ENCODE results near the gene PRSS36. TPM values are rescaled to one million over a fixed set of nuclear protein-coding genes. Genes with fewer than 3 reads are reported as not detected.

The PRSS36 gene
- 1.5 and 2.0 TPM in 2 replicates for polyA plus RNA-seq
- polyA minus RNA-seq = not detected in 2 replicates

GRCh38 chr16:31149894-31150890, at the start of gene PRSS36:
Gene PRSS36 (minus strand): TSS chr16:31150066. CDS start chr16:31150035, 31 bp downstream.
- H3K9ac ChIP-seq (ENCODE audit: low read length) = no peak within 1 kb of the TSS
- H2AFZ ChIP-seq (ENCODE audit: low read depth, low read length) = no peak within 1 kb of the TSS
- no peaks in the 10 kb centered on the region for H3K27me3 ChIP-seq (ENCODE audit: insufficient read depth, low read depth, low read length)
- no peaks in the 10 kb centered on the region for H4K20me1 ChIP-seq (ENCODE audit: insufficient read depth)
- no peak within 1 kb of the TSS for H3K4me3 ChIP-seq (ENCODE audit: low read length)
- no peaks in the 10 kb centered on the region for H3K9me2 ChIP-seq (ENCODE audit: insufficient read depth, low read length)
- TF ChIP-seq POLR2AphosphoS5 (IDR thresholded peaks at IDR 0.05) (no peak), EP300 (conservative IDR thresholded peaks at IDR 0.05; ENCODE audit: poor library complexity, severe bottlenecking) (no peak), CTCF (IDR thresholded peaks at IDR 0.05; ENCODE audit: poor library complexity, severe bottlenecking) (no peak), MXI1 (conservative IDR thresholded peaks at IDR 0.05; ENCODE audit: poor library complexity, severe bottlenecking) (no peak), REST (IDR thresholded peaks at IDR 0.05; ENCODE audit: borderline replicate concordance) (no peak), SMC3 (conservative IDR thresholded peaks at IDR 0.05; ENCODE audit: poor library complexity) (no peak), RAD21 (conservative IDR thresholded peaks at IDR 0.05) (no peak), EZH2 (IDR thresholded peaks at IDR 0.05; ENCODE audit: borderline replicate concordance, insufficient read depth, low read length, poor library complexity, severe bottlenecking) (no peak), TAF1 (IDR thresholded peaks at IDR 0.05; ENCODE audit: low read depth) (no peak)
- H3K27ac ChIP-seq (ENCODE audit: low read length) = no peak within 1 kb of the TSS
- no peak within 1 kb of the TSS for H3K4me2 ChIP-seq (ENCODE audit: low read length)
- no peaks in the 10 kb centered on the region for H3K79me2 ChIP-seq (replicated peaks; ENCODE audit: insufficient read depth, low read length)
- no peaks in the 10 kb centered on the region for H3F3A ChIP-seq (ENCODE audit: insufficient read depth, low read length, poor library complexity, severe bottlenecking)
- H3K9me3 ChIP-seq (ENCODE audit: low read length) = no peaks in the 10 kb centered on the region
- H3K36me3 ChIP-seq (ENCODE audit: insufficient read depth, low read length) = no peaks in the 10 kb centered on the region

- no peaks in the 10 kb centered on the region for H3K79me2 ChIP-seq (replicated peaks; ENCODE audit: insufficient read depth, low read length)
- H3K4me2 ChIP-seq (ENCODE audit: low read length) = no peak overlapping the region
- TF ChIP-seq SMC3 (conservative IDR thresholded peaks at IDR 0.05; ENCODE audit: poor library complexity) = no peak
- TF ChIP-seq TAF1 (IDR thresholded peaks at IDR 0.05; ENCODE audit: low read depth) = no peak
- TF ChIP-seq POLR2AphosphoS5 (IDR thresholded peaks at IDR 0.05) = no peak
- TF ChIP-seq REST (IDR thresholded peaks at IDR 0.05; ENCODE audit: borderline replicate concordance) = no peak
- TF ChIP-seq CTCF (IDR thresholded peaks at IDR 0.05; ENCODE audit: poor library complexity, severe bottlenecking) = no peak
- no peak for TF ChIP-seq EZH2 (IDR thresholded peaks at IDR 0.05; ENCODE audit: borderline replicate concordance, insufficient read depth, low read length, poor library complexity, severe bottlenecking)
- TF ChIP-seq RAD21 (conservative IDR thresholded peaks at IDR 0.05) = no peak
- TF ChIP-seq EP300 (conservative IDR thresholded peaks at IDR 0.05; ENCODE audit: poor library complexity, severe bottlenecking) = no peak
- TF ChIP-seq MXI1 (conservative IDR thresholded peaks at IDR 0.05; ENCODE audit: poor library complexity, severe bottlenecking) = no peak
- no peaks in the 10 kb centered on the region for H3F3A ChIP-seq (ENCODE audit: insufficient read depth, low read length, poor library complexity, severe bottlenecking)
- H3K9me3 ChIP-seq (ENCODE audit: low read length) = no peaks in the 10 kb centered on the region
- H3K27me3 ChIP-seq (ENCODE audit: insufficient read depth, low read depth, low read length) = peaks cover 27% of the 10 kb centered on the region
- H3K9ac ChIP-seq (ENCODE audit: low read length) = no peak overlapping the region
- no peak overlapping the region for H2AFZ ChIP-seq (ENCODE audit: low read depth, low read length)
- H4K20me1 ChIP-seq (ENCODE audit: insufficient read depth) = peaks cover 2% of the 10 kb centered on the region
- peaks cover 8% of the 10 kb centered on the region for H3K36me3 ChIP-seq (ENCODE audit: insufficient read depth, low read length)
- no peaks in the 10 kb centered on the region for H3K9me2 ChIP-seq (ENCODE audit: insufficient read depth, low read length)
- no peak overlapping the region for H3K4me3 ChIP-seq (ENCODE audit: low read length)
- no peak overlapping the region for H3K27ac ChIP-seq (ENCODE audit: low read length)
These were observed 49.7 kb upstream of the PRSS36 start for GRCh38 chr16:31199430-31200041.

Data from neural cell (in vitro differentiated cells).